H1 (cell line): ENCODE measurements around the gene AAR2. TPM values are rescaled to one million over a fixed set of nuclear protein-coding genes. Genes with fewer than 3 reads are reported as not detected.

Experiments
- CTCF ChIA-PET: fragments of 300-600 bp; sonication (Branson Sonifier 250); formaldehyde crosslinking; loops from one replicate; lab custom pipeline; 2021; ENCODE audit not compliant: partially characterized antibody; lab: Charles Lee
- POLR2A ChIA-PET: fragments of 300-600 bp; sonication (Branson Sonifier 250); formaldehyde crosslinking; loops from one replicate; lab custom pipeline; 2021; ENCODE audit warnings: inconsistent platforms; ENCODE audit not compliant: partially characterized antibody; lab: Charles Lee
- DNase-seq, 2 experiments: peaks; one replicate each; pipeline versions ENCODE4 v3.0.0 to v3.0.0-alpha.2; 2010 to 2022; ENCODE audit warnings: low spot score in 2 of 2, low read depth in 1 of 2, mixed read lengths in 1 of 2
- FAIRE-seq: peaks from 2 replicates; lab custom pipeline; 2011; peaks lifted over from hg19 to GRCh38; lab: Jason Lieb, UNC
- H2AFZ ChIP-seq: 2 replicates; pipeline ENCODE4 v1.8.1; 2012; ENCODE audit warnings: low read length, inconsistent platforms
- H2AK5ac ChIP-seq: 2 replicates; pipeline ENCODE4 v1.6.1; 2013; ENCODE audit warnings: low read depth, low read length
- H2BK120ac ChIP-seq: replicated peaks from 2 replicates; pipeline ENCODE3; 2013; ENCODE audit warnings: low read depth, low read length, inconsistent platforms
- H2BK12ac ChIP-seq: 2 replicates; pipeline ENCODE4 v1.6.1; 2013; ENCODE audit warnings: low read depth, low read length
- H2BK15ac ChIP-seq: 2 replicates; pipeline ENCODE4 v1.6.1; 2013; ENCODE audit warnings: low read length
- H2BK20ac ChIP-seq: 2 replicates; pipeline ENCODE4 v1.6.1; 2013; ENCODE audit warnings: low read length
- H2BK5ac ChIP-seq: 2 replicates; pipeline ENCODE4 v1.6.1; 2013; ENCODE audit warnings: low read depth, low read length
- H3K14ac ChIP-seq: 2 replicates; pipeline ENCODE4 v1.6.1; 2013; ENCODE audit warnings: inconsistent platforms; ENCODE audit not compliant: insufficient read length
- H3K18ac ChIP-seq: 2 replicates; pipeline ENCODE4 v1.6.1; 2013; ENCODE audit warnings: low read length; ENCODE audit errors: extremely low read depth
- H3K23ac ChIP-seq: 2 replicates; pipeline ENCODE4 v1.6.1; 2013; ENCODE audit warnings: inconsistent platforms; ENCODE audit not compliant: insufficient read length
- H3K23me2 ChIP-seq: 2 replicates; pipeline ENCODE4 v1.6.1; 2013; ENCODE audit warnings: low read depth, low read length
- H3K27ac ChIP-seq: 2 replicates; pipeline ENCODE4 v1.6.1; 2011; ENCODE audit warnings: low read depth, low read length, inconsistent platforms
- H3K27me3 ChIP-seq, 4 experiments: replicated peaks in 1 of 4; 1 replicate in 1 of 4; 2 replicates in 3 of 4; pipeline versions ENCODE4 v1.6.1 to v1.8.1; 2011 to 2013; ENCODE audit warnings: low read length in 3 of 4, mild to moderate bottlenecking in 3 of 4, inconsistent platforms in 2 of 4, mixed read lengths in 2 of 4, moderate library complexity in 1 of 4; ENCODE audit not compliant: control insufficient read depth in 3 of 4, insufficient read depth in 3 of 4; ENCODE audit errors: extremely low read depth in 1 of 4
- H3K36me3 ChIP-seq, 4 experiments: 2 replicates each; pipeline versions ENCODE4 v1.6.1 to v1.8.1; 2011 to 2013; ENCODE audit warnings: mild to moderate bottlenecking in 4 of 4, low read length in 3 of 4, moderate library complexity in 2 of 4, control low read depth in 1 of 4, inconsistent platforms in 1 of 4; ENCODE audit not compliant: insufficient read depth in 4 of 4, control insufficient read depth in 2 of 4
- H3K4ac ChIP-seq: replicated peaks from 2 replicates; pipeline ENCODE3; 2013; ENCODE audit warnings: low read length, low read depth, mixed read lengths, inconsistent platforms; ENCODE audit not compliant: insufficient read length
- H3K4me1 ChIP-seq, 4 experiments: replicated peaks in 1 of 4; 1 replicate in 1 of 4; 2 replicates in 3 of 4; pipeline versions ENCODE4 v1.6.1 to v1.8.1; 2011 to 2013; ENCODE audit warnings: low read length in 3 of 4, inconsistent platforms in 2 of 4, mixed read lengths in 1 of 4; ENCODE audit not compliant: insufficient read depth in 4 of 4, control insufficient read depth in 3 of 4
- H3K4me2 ChIP-seq, 2 experiments: 2 replicates each; pipeline versions ENCODE4 v1.6.1 to v1.8.1; 2011 to 2013; ENCODE audit warnings: low read depth in 2 of 2, low read length in 2 of 2, control low read depth in 1 of 2, inconsistent platforms in 1 of 2, mild to moderate bottlenecking in 1 of 2; ENCODE audit not compliant: insufficient read depth in 1 of 2
- H3K4me3 ChIP-seq, 4 experiments: fragments of 200-600, 300-600 bp in 1 of 4; sonication (generic), shearing (Covaris generic), sonication (Bioruptor Twin) in 1 of 4; 2 replicates each; pipeline versions ENCODE4 v1.5.1 to v1.8.1; 2011 to 2016; ENCODE audit warnings: low read length in 4 of 4, low read depth in 3 of 4, control low read depth in 2 of 4, inconsistent platforms in 2 of 4, mild to moderate bottlenecking in 2 of 4, mixed read lengths in 1 of 4, moderate library complexity in 1 of 4; ENCODE audit not compliant: insufficient read depth in 2 of 4; ENCODE audit errors: extremely low read depth in 1 of 4
- H3K56ac ChIP-seq: replicated peaks from 2 replicates; pipeline ENCODE3; 2013; ENCODE audit warnings: low read depth, mild to moderate bottlenecking, mixed read lengths, low read length, inconsistent platforms; ENCODE audit not compliant: insufficient read length
- H3K79me1 ChIP-seq: 2 replicates; pipeline ENCODE4 v1.6.1; 2013; ENCODE audit warnings: low read depth, low read length, control low read depth
- H3K79me2 ChIP-seq, 2 experiments: 2 replicates each; pipeline versions ENCODE4 v1.6.1 to v1.8.1; 2012 to 2013; ENCODE audit warnings: low read length in 2 of 2, mild to moderate bottlenecking in 2 of 2, inconsistent platforms in 1 of 2; ENCODE audit not compliant: insufficient read depth in 2 of 2, control insufficient read depth in 1 of 2
- H3K9ac ChIP-seq, 4 experiments: replicated peaks in 1 of 4; 1 replicate in 1 of 4; 2 replicates in 3 of 4; pipeline versions ENCODE4 v1.6.1 to v1.8.1; 2011 to 2013; ENCODE audit warnings: low read depth in 3 of 4, low read length in 3 of 4, control low read depth in 2 of 4, mild to moderate bottlenecking in 2 of 4, moderate library complexity in 2 of 4, inconsistent platforms in 1 of 4; ENCODE audit errors: extremely low read depth in 1 of 4
- H3K9me3 ChIP-seq, 2 experiments: 2 replicates each; pipeline versions ENCODE4 v1.6.1 to v1.8.1; 2012 to 2013; ENCODE audit warnings: mild to moderate bottlenecking in 2 of 2, moderate library complexity in 2 of 2, control low read depth in 1 of 2, inconsistent platforms in 1 of 2, low read depth in 1 of 2, low read length in 1 of 2, mixed read lengths in 1 of 2; ENCODE audit not compliant: insufficient read depth in 2 of 2
- H4K20me1 ChIP-seq, 2 experiments: replicated peaks in 1 of 2; 2 replicates each; pipeline versions ENCODE3 to v1.8.1; 2011 to 2013; ENCODE audit warnings: inconsistent platforms in 2 of 2, low read length in 2 of 2, mild to moderate bottlenecking in 1 of 2; ENCODE audit not compliant: insufficient read depth in 2 of 2, control insufficient read depth in 1 of 2
- H4K5ac ChIP-seq: 2 replicates; pipeline ENCODE4 v1.6.1; 2013; ENCODE audit warnings: low read length, low read depth, mixed read lengths, inconsistent platforms; ENCODE audit not compliant: insufficient read length
- H4K8ac ChIP-seq: 2 replicates; pipeline ENCODE4 v1.8.0; 2013; ENCODE audit warnings: mild to moderate bottlenecking, moderate library complexity, low read length, inconsistent platforms; ENCODE audit not compliant: insufficient read depth; ENCODE audit errors: extremely low read depth
- H4K91ac ChIP-seq: replicated peaks from 2 replicates; pipeline ENCODE3; 2013; ENCODE audit warnings: low read length, mixed read lengths, inconsistent platforms; ENCODE audit not compliant: insufficient read length
- ATF3 ChIP-seq: IDR thresholded peaks from 2 replicates; pipeline ENCODE4 v1.6.1; 2011; ENCODE audit warnings: low read depth, mild to moderate bottlenecking, low read length; ENCODE audit not compliant: insufficient read depth
- CBX8 ChIP-seq: fragments of 300-800, 300-1000 bp; sonication (generic); IDR thresholded peaks from 2 replicates; pipeline ENCODE4 v1.7.1; 2016; ENCODE audit warnings: low read depth, low read length, borderline replicate concordance
- EP300 ChIP-seq, 2 experiments: IDR thresholded peaks; 1 replicate in 1 of 2; 2 replicates in 1 of 2; pipeline ENCODE4 v1.6.1; 2011 to 2012; ENCODE audit warnings: low read depth in 2 of 2, low read length in 2 of 2, mild to moderate bottlenecking in 2 of 2, borderline replicate concordance in 1 of 2, inconsistent platforms in 1 of 2, moderate library complexity in 1 of 2
- KDM4A ChIP-seq: IDR thresholded peaks from one replicate; pipeline ENCODE4 v1.7.1; 2012; ENCODE audit warnings: low read depth, mild to moderate bottlenecking, moderate library complexity, low read length, inconsistent platforms; ENCODE audit not compliant: severe bottlenecking
- RBBP5 ChIP-seq: IDR thresholded peaks from 2 replicates; pipeline ENCODE4 v1.7.1; 2012; ENCODE audit warnings: low read depth, mild to moderate bottlenecking, inconsistent platforms, low read length, moderate library complexity, borderline replicate concordance
- SIX5 ChIP-seq: IDR thresholded peaks from 2 replicates; pipeline ENCODE4 v1.6.1; 2011; ENCODE audit warnings: mild to moderate bottlenecking, low read depth, low read length
- USF2 ChIP-seq: IDR thresholded peaks from 2 replicates; pipeline ENCODE4 v1.6.1; 2011; ENCODE audit warnings: low read length, improper control_type of control experiment
- WGBS, 2 experiments: shearing (Covaris generic) in 1 of 2; methylation state at CpG; one replicate each; pipeline versions ENCODE4 v1.1.6 to v1.1.7; 2013 to 2015; ENCODE audit warnings: low lambda C conversion rate in 2 of 2, mixed read lengths in 2 of 2, inconsistent platforms in 1 of 2, low coverage in 1 of 2, missing lambda C conversion rate in 1 of 2; ENCODE audit not compliant: insufficient replicate concordance in 2 of 2, insufficient coverage in 1 of 2, insufficient read length in 1 of 2; ENCODE audit errors: extremely low coverage in 1 of 2, missing lambda C conversion rate in 1 of 2; 5-methylcytosine and 5-hydroxymethylcytosine counted together
- polyA plus RNA-seq, 7 experiments: library from polyadenylated mRNA; depleted of rRNA in 3 of 7; stranded (reverse) in 5 of 7; unstranded in 2 of 7; fragments of >200 nt in 5 of 7; fragments of 200-250 nt in 2 of 7; gene quantifications; 1 replicate in 5 of 7; 2 replicates in 1 of 7; 4 replicates in 1 of 7; pipeline versions ENCODE4 v1.2.1 to v1.2.3, GENCODE V29; 2011 to 2013; ENCODE audit warnings: missing spikeins in 2 of 7, mixed read lengths in 2 of 7
- total RNA-seq: library from RNA; stranded (reverse); fragmentation: NEBNext Ultra II Directional; extraction: Animal tissue kit (Norgen Biotek cat#: 25700); gene quantifications from 2 replicates; pipeline ENCODE4 v1.2.1, GENCODE V29; 2021

AAR2 gene
- total and polyA plus RNA-seq, 2 of the 8 experiments (the other 6 are each of a cell fraction or from before 2014, with no cell fraction given): 25.5 to 36.1 TPM

GRCh38 chr20:36281785-36282380, 45.6 kb downstream of the AAR2 start:
- Histone ChIP-seq H3K9ac (no peak overlapping the region), H2BK20ac (no peak overlapping the region), H3K27me3 (no peaks in the 10 kb centered on the region), H3K4me1 (no peaks in the 10 kb centered on the region), H3K4ac (no peak overlapping the region), H3K23me2 (peaks cover 4% of the 10 kb centered on the region; the same call in 1 of the 2 replicates), H2BK12ac (no peak overlapping the region), H2AK5ac (no peak overlapping the region), H2AFZ (no peak overlapping the region), H3K4me2 (no peak overlapping the region), H4K8ac (no peak overlapping the region), H2BK5ac (no peak overlapping the region), H3K36me3 (no peaks in the 10 kb centered on the region), H3K79me2 (no peaks in the 10 kb centered on the region), H4K5ac (no peak overlapping the region), H3K4me3 (no peak overlapping the region), H3K9me3 (no peaks in the 10 kb centered on the region), H3K18ac (no peak overlapping the region), H4K91ac (no peak overlapping the region), H3K14ac (no peak overlapping the region), H3K56ac (no peak overlapping the region), H3K27ac (no peak overlapping the region), H2BK15ac (no peak overlapping the region), H4K20me1 (peaks cover 0 to 5% of the 10 kb centered on the region in 2 experiments), H3K79me1 (no peaks in the 10 kb centered on the region), H2BK120ac (no peak overlapping the region)
- DNase-seq: no peak
- 90% methylated on average over 10 of the region's 10 CpGs; no CpG with 5 or more reads in 1 of the 2 experiments for WGBS, 2 experiments
- ChIA-PET POLR2A (interaction anchor here (0.6 kb wide), 1 partner anchor 1351 kb away, joined by 3 read pairs; no protein-coding TSS in a partner anchor), CTCF (interaction anchor here (1.3 to 3.2 kb wide), 2 partner anchors 14 to 118 kb away, joined by 3 to 11 read pairs; no protein-coding TSS in a partner anchor)
- no peak for FAIRE-seq
- TF ChIP-seq KDM4A (no peak), RBBP5 (no peak), ATF3 (no peak), CBX8 (no peak), USF2 (no peak), SIX5 (no peak), EP300 (IDR thresholded peaks at IDR 0.05; ENCODE audit: borderline replicate concordance in 1 of 2, low read depth in 2 of 2, low read length in 2 of 2) (no peak)
- TF ChIP-seq, all 59 proteins: peak for 0
- no peak overlapping the region for H3K23ac ChIP-seq
